Measurements from ENCODE around the gene FBN1.

Gene FBN1

DNA sequence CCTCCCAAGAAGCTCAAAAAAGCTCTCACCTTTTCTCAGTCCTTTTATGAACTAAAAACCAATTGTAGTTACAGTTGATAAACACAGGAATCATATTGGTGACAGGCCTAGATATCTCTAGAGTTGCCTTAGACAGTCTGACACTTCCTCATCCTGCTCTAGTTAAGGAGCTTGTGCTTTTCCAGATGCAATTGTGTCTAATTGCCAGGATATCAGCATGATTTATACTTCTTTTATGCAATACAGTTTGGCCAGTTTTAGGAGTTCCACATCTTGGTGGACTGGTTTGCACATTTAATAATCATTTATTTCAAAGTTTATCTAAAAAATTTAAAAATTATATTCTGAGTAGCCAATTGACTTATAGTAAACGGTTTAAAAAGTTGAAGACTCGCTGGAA lies 218.6 kb downstream of the FBN1 start:
- no peak for DNase-seq (ENCODE audit: low read depth in 2 of 2)

DNA sequence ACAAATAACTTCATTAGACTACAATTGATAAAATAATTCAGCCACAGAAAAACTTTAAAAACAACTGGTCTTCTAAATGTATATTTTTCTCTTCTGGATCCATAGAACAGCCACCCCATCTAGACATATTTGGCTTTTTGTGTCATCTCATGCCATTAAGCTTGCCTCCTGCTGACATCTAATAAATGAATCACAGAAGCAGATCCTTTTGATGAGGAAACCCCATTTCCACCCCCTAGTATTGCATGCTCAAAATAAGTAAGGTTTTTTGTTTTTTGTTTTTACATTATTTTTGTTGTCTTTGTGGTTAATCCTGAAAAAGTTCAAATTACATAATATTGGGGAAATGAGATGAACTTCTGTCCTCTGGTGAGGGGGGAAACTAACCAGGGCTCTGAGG lies 219.5 kb downstream of the FBN1 start:
- DNase-seq (ENCODE audit: low read depth in 2 of 2), result no peak

DNA sequence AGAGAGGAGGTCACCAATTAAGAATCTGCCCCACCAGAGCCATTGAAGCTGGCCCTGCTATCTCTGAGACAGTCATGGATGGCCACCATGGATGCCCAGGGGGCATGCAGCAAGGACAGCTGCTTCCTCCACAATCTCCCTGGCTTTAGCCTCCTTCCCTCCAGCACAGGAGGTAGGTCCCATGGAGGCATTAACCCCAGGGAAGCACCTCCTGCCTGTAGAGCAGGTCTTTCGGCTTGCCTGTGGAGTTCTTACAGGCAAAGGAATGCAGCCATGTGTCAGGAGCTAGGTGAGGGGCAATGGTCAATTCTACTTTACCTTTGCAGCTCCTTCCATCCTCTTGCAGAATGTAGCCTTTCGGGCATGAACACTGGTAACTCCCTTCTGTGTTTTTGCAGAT lies 220.5 kb downstream of the FBN1 start:
- no peak for DNase-seq (ENCODE audit: low read depth in 2 of 2)

DNA sequence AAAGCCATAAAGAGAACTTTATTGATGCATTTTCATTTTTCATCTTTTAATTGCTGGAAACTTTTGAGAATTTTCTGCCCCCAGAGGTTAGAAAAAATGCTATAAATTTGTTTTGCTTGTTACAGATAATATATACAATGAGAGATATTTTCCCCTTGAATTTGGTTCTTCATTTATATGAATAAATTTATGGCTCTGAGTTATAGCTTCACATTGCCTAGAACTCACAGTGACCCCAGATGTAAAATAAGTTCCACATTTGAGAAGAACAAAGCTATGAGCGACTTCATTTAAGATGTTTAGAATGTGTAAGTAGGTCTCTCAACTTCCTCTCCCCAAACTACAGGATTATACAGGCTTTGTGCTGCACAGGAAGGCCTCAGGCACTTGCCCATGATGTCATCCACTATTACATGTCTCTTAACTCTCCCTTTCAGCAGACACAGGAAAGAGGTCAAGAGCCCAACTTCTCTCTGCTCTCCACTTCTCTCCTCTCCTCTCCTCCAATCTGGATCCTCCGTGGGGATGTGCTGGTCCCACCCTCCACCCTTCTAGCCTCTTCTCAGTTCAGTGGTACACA lies 221.5 kb downstream of the FBN1 start:
- no peak for DNase-seq (ENCODE audit: low read depth in 2 of 2)

DNA sequence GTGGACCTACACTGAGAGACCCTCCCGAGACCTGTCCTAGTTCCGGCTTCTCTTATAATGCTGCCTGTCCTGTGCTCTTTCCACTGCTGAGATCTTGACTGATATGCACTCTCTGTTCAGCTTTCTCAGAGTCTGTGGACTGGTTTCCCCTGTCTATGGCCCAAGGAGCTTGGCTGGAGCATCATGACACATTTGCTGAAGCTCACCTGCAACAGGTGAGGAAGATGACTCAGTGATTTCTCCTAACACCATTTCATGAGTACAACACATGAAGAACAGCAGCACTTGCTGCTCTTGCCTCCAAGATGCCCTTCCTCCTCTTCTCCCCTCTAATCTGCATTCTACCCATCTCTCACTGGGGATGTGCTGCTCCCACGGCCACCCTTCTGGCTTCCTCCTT lies 222.2 kb downstream of the FBN1 start:
- DNase-seq (ENCODE audit: low read depth in 2 of 2), result no peak

DNA sequence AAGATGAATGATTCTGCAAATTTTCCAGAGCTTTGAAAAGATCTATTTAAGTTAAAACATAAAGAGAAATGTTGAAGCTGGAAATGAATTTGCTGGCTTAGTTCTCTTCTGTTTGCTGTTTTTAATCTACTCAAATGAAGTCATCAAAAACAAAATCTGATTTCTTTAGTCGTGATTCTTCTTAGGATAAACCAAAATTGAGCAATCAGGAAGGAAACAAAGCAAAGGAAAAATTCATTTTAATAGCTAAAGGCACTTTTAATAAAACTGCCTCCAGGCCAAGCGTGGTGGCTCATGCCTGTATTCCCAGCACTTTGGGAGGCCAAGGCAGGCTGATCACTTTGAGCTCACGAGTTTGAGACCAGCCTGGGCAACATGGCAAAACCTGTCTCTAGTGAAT lies 223.1 kb downstream of the FBN1 start:
- no peak for DNase-seq (ENCODE audit: low read depth in 2 of 2)

DNA sequence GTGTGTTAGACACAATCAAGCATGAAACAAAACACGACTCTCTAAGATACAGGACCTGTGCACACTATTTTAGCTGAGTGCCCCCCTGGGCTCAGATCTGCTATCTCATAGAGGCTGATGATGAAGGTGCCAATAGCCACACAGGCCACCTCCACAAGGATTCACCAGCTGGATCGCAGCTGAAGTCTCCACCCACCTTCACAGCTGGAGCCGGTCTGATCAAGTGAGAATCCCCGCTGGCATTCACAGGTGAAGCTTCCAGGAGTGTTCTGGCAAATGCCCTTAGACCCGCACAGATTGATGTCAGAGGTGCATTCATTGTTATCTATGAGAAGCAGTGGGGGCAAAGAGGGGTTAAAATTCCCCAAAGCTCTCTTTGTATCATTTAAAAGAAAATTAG lies 224.1 kb downstream of the FBN1 start:
- no peak for DNase-seq (ENCODE audit: low read depth in 2 of 2)

DNA sequence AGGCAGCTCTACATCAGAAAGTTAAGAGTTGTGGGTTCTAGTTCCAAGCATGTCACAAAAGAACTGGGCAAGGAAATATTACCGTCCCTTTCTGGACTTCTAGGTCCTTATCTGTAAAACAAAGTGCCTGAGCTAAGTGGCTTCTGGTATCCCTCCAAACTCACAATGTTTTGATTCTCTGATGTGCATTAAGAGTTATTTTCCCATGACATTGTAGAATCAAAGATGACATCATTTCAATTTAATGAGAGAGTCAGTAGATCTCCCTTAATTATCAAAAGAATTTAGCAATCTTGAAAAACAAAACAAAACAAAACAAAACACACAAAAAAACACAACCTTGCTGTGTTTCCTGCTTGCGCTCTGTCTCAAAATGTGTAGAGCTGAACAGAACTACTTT lies 225.6 kb downstream of the FBN1 start:
- DNase-seq (ENCODE audit: low read depth in 2 of 2), result no peak

DNA sequence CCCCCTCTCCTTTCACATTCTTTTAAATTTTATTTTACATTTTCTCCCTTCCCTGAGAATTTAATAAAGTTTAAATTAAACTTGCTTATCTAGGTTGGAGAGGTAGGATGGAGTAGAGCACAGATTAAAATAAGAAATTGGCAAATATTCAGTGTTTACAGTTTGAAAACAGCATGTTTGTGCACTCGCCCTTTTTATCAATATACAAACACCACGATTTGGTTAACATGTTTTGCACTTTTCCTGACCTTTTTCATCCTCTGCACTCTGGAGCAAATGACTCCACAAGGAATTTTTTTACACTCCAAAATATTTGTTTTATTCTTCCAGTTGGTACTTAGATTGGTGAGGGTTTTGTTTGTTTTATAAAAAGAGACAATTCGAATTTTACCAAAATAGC lies 227.2 kb downstream of the FBN1 start:
- DNase-seq (ENCODE audit: low read depth in 2 of 2), result no peak

DNA sequence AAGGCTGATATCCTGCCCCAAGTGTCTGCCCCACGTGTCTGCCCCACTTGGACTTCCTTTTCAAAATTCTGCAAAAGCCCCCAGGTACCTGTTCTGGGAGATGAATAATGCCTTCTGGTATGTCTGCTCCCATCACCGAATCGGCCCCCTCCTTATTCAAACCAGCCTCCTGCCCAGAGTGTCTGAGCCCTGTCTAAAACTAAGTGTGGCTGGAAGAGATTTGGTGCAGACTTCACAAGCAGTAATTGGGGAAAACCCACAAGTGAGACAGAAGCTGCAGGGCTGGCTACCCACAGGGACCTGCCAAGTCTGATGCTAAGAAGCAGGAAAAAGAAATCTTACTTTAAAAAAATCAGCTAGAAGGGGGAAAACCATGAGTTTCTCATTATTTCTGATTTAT lies 229.2 kb downstream of the FBN1 start:
- no peak for DNase-seq (ENCODE audit: low read depth in 2 of 2)

DNA sequence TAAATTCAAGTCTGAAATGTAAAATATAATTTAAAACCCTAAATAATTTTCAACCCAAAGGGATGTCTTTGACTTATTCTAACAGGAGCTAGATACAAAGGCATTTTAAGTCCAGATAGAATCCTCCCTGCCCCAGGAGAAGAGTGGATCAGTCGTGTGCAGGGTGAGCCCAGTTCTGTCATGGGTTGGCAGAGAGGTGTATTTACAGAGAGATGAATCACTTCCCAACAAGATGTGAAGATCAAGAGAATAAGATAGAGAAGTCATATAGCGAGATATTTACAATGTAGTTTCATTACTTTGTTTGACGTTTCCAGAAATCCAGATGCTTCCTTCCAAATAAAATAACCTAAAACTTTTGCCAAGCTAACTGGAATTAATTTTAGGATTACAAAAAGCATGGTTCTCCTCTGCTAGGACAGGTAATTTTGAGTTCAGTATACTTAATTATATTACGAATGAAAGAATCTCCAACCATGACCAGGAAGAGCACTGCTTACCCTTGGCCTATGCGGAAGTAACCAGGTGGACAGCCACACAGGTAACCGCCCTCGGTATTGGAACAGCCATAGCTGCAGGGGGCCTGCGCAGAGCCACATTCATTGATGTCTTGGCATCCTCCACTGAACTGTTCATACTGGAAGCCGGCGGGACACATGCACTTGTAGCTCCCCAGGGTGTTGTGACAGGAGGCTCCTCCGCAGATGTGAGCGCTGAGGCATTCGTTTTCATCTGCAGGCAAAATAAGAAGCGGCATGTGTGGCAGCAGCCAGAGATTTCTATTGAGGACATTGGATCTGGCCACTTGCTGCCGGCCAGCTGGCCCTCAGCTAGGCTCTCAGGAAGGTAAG lies 230.2 kb downstream of the FBN1 start:
- DNase-seq (ENCODE audit: low read depth in 2 of 2), result no peak

DNA sequence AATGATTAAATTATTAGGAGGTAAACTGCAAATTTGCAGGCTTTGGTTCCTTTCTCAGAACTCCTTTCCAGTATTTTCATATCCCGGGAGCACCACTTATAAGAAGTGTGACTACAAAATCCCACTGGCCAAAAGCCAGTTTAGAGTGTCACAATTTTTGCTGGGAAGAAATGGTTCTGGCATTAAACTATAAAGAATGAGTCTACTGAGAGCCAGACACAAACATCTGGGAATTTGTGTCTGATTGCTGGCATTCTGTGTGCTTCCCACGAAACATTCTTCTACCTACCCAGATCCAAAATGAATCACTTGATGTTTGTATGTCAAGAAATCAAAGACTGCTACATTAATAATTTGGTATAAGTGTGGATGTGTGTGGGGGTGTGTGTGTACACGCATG lies 231.5 kb downstream of the FBN1 start:
- DNase-seq (ENCODE audit: low read depth in 2 of 2), result no peak

DNA sequence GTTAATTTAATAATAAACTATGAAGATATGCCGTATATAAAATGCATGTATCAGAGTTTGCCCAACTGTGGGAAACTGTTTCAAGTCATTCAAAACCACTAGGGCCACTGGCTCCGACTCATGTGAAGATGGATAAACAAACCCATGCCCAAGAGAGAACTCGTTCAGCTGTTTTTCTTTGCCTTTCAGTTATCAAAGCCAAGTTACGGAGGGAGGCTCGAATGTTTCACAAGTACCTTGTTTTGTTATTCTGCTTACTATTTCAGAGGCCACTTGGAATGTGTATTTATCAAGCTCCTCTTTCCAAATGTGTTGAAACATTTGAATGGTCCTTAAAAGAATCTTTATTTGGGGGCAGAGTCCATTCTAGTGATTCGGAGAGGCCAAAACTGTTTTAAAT lies 232.2 kb downstream of the FBN1 start:
- DNase-seq (ENCODE audit: low read depth in 2 of 2), result no peak

DNA sequence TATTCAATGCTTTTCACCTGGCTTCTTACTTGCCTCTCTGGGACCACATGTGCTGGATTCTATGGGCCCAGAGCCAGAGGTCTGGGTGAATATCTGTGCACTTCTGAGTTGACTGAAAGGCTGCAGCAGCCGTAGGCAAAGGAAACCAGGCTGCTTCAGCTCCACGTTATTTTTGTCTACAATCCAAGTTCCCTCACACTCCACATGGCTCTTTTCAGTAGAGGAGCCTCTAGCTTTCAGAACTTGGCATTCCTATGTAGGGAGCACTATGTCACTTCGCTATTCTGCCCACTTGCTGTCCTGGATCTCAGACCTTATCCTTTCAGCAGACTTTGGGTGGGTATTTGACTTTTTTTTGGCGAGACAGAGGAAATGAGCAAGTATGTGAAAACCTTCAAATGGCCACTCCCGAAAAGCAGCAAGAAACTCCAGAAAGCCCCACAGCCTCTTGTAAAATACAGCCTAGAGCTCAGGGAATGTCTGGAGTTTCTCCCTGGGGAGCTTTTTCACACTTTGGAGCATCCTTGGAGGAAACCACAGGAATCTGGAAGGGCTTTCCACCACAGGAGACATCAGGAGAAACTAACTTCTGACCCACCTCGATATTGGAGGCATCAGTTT lies 233.4 kb downstream of the FBN1 start:
- no peak for DNase-seq (ENCODE audit: low read depth in 2 of 2)

DNA sequence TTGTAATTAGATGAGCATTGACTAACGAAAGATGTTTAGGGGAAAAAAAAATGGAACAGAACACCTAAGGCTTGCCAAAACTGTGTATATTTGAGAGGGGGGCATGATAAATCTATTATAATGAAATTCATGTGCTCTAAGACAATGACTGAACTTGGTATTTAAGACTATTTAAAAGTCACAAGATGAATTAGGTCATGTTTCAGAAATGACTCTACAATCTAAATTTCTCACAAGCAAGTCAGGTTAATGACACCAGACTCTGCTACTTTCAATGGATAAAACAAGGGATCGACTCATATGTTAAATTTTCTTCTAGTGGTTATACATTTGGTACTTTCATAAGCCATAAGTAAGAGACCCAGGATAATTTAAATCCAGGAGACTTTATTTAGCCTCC lies 235.9 kb downstream of the FBN1 start:
- no peak for DNase-seq (ENCODE audit: low read depth in 2 of 2)

DNA sequence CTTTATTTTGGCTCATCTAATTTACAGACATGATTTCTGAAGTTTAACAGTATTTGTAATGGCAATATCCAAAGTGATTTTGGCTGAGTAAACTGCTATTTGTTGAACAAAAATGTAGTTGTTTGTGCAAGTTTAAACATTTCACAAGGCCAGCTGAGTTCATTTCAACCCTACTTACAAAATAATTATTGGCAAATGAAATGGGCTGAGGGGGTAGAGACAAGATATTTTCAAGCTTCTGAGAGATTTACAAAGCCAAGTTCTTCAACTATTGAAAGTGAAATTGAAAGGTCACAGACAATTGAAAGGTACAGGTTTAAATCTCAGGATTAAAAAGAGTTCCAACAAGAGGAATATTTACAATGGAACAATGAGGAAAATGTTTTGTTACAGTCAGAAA lies 237.2 kb downstream of the FBN1 start:
- DNase-seq (ENCODE audit: low read depth in 2 of 2), result no peak

DNA sequence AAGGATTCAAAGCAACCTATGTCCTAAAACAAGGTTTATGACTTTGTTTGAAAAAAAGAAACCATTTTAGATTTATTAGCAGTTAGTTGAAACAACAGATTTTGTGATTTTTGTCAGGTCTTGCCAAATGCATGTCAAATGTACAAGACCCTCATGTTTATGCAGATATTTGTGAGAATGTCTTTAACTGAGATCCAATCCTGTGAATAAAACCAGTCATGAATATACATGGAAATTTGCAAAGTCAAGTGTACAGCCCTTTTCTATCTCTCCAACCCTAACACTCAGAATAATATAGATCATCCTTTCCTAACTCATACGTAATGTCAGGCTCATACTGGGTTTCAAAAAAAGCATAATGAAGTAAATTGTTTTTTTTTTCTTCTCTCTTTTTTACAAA lies 237.9 kb downstream of the FBN1 start:
- no peak for DNase-seq (ENCODE audit: low read depth in 2 of 2)

DNA sequence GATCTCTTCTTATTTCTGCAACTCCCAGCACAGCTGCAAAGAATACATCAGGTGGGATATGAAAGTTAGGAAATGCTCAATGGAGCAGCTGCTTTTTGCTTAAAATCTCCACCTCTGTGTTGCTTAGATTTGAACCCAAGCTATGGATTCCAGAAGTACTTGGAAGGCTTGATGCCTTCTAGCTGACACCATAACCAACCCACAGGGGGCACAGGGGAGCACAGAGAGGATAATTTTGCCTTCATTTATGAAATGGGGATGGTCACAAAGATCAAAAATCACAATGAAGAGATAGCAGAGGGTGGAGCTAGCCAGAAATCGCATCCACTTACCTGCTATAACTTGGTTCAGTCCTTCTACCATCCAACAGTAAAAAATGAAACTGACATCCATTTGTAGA lies 238.6 kb downstream of the FBN1 start:
- DNase-seq (ENCODE audit: low read depth in 2 of 2), result no peak

DNA sequence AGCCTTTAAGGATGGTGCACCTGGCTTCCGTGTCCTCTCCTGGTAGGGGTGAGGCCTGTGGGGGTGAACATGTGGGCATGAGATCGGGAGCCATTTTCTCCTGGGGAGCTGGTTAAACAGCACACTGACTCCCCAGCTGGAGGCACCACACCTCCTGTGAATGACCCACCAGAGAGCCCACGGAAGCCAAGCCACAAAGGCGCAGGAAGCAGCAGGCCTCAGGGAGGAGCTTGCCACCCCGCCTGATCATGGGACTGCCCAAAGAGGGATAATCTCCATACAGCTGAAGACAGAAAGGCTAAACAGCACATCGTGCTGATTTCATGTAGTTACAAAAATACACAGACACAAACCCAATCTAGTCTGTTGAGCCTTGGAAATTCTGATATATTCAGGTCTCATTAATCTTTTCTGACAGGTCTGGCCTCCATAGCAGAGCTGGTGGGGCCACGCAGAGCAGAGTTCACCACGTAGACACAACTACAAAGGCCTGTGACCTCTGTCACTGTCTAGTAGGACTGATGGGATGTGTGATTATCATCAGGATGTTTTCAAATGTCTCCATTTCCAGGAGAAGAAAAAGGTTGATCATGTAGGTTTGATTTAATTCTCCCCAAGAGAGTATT lies 239.1 kb downstream of the FBN1 start:
- no peak for DNase-seq (ENCODE audit: low read depth in 2 of 2)

DNA sequence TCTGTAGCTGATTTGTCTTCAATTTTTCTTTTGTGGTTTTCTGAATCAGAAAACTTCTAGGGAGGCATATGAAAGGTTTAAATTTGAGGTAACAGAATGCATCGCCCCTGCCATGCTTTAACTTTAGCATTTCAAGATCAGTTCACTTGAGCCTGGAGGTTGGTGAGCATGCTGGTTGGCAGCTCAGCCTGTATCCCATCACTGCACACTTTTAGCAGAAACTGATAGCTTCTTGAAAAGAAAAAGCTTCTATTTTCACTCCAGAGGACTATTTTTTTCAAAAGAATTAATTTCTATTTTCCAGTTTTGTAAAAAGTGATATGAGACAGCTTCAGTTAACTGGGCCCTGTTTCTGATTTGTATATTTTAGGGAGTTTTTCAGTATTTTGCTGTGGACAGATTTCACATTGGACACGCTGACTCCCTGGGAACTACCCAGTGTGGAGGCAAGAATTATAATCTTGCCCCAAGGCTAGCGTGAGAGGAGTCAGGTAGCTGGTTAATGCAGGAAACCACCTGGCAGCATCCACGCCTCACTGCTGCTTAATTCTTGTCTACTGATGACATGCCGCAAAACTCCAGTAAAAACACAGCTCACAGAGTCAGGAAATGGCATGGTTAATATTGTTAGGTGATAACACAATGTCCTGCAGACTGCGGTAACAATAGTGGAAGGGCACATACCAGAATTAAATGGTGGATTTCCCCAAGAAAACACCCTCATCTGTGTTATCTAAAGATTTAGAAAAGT lies 242.9 kb downstream of the FBN1 start:
- no peak for DNase-seq (ENCODE audit: low read depth in 2 of 2)

DNA sequence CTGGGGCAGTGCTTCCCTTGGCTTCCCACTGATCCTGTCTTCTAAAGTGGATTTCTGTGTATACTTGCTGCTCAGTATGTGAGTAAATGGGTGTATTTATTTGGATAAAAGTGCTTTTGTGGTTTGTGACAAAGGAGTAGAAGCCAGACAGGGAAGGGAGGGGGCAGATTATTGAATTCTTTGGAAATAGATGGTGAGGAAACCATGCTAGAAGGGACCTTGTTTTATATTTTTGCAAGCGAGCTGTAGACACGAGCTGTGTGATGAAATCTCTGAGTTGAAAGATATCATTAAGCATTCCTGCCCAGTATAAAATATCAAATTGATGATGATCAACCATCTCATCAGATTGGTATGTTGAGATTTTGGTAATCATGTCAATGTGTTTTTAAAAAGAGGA lies 245.4 kb downstream of the FBN1 start:
- DNase-seq (ENCODE audit: low read depth in 2 of 2), result no peak

DNA sequence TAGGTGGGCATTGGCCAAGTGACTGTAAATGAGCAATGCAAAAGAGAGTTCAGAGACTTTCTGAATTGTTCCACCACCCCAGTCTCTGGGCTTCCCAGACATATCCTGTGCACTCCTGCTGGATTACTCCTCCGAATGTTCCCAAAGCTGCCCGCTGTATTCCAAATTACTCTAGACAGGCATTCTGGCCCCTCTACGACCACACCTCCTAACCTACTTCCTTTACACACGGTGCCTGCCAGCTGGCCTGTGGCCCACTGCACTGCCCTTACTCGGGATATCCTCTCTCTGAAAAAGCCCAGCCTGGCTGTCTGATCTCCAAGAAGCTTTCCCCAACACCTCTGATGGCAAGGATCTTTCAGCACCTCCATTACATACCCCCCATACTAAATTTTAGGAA lies 247.7 kb downstream of the FBN1 start:
- no peak for DNase-seq (ENCODE audit: low read depth in 2 of 2)

Measured in stimulated activated CD8-positive, alpha-beta memory T cell treated with anti-CD3 and anti-CD28 coated beads, Interleukin-15, amount 100 ng/mL, for 48 hours (primary cell).